Left cardiac atrium (tissue), 4 donors: ENCODE results near the gene FAM32A. TPM values are rescaled to one million over a fixed set of nuclear protein-coding genes. Genes with fewer than 3 reads are reported as not detected.

Source experiments
- ATAC-seq, 2 donors: fragments of 200-7000 bp; cut with Tn5 transposase; one replicate each; pipeline ENCODE4 v1.9.1; 2020; ENCODE audit warnings: mild to moderate bottlenecking in 2 of 2, moderate library complexity in 2 of 2
- DNase-seq: peaks from one replicate; pipeline ENCODE4 v3.0.0-alpha.2; 2020
- intact Hi-C, 2 donors: fragments of 100-400 bp; cut with DNase I; formaldehyde crosslinking; loops; one replicate each; pipeline versions ENCODE4 v1.14.1 to v1.15.1; 2022 to 2023
- long read RNA-seq: library from polyadenylated mRNA; unstranded; transcript quantifications from one replicate; pipeline ENCODE4 v2.0.0, GENCODE V29; 2021
- total RNA-seq, 2 donors: library from RNA; stranded (reverse); fragmentation: NEBNext Ultra II Directional; extraction: Animal tissue kit (Norgen Biotek cat#: 25700); gene quantifications; one replicate each; pipeline ENCODE4 v1.2.1, GENCODE V29; 2021
- donor health status: DM: no; HTN: yes; CAD: no.
- donor health status: DM: no; HTN: yes; CAD: no; lungs with severe emphysema.
- donor health status: DM: yes; HTN: yes; CAD: no.
- donor health status: Dilated cardiomyopathy.

The FAM32A gene
- 10 to 100 TPM; 41.3 to 44.1 TPM for total RNA-seq
- long read RNA-seq, transcript FAM32A-205 (3 exons, 1,168 nt), result minor isoform, 20 of 79 reads
- long read RNA-seq, transcript FAM32A-201 (4 exons, 1,455 nt), result major isoform, 58 of 79 reads
- long read RNA-seq, partial matches to known transcripts, result 0 of 79 reads
- long read RNA-seq, other reads (novel, unspliced or antisense), result 1 of 79 reads

DNA sequence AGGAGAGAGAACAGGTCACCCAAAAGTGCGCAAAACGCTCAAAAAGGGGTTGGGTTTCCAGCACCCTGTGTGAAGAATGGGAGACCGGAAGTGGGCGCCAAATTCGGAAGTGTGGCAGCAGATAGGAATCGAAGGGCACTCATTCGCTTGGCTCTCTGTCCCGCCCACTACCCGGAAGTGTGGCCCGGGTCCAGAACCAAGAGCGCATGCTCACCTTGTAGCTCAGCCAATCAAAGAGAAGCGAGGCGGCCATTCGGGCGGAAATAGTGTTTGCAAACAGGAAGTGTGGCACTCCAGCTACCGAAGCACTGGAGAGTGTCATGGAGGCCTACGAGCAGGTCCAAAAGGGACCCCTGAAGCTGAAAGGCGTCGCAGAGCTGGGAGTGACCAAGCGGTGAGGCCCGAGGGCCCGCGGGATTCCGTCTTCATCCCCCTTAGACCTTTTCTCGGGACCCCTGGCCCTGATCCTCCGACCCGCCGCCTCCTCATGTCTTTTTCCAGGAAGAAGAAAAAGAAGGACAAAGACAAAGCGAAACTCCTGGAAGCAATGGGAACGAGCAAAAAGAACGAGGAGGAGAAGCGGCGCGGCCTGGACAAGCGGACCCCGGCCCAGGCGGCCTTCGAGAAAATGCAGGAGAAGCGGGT, at the start of gene FAM32A:
Gene FAM32A (plus strand): TSS at position 288 of the 645 bp plus-strand sequence. CDS start 33 bp downstream, at position 321.
- peak; percentile 99 for DNase-seq
- peak; percentile 98 for ATAC-seq
- intact Hi-C loops, result loop anchor here in 1 of 2 donors (10.0 kb wide), 1 partner anchor 70 kb away; the partner anchor contains the start of gene RAB8A

DNA sequence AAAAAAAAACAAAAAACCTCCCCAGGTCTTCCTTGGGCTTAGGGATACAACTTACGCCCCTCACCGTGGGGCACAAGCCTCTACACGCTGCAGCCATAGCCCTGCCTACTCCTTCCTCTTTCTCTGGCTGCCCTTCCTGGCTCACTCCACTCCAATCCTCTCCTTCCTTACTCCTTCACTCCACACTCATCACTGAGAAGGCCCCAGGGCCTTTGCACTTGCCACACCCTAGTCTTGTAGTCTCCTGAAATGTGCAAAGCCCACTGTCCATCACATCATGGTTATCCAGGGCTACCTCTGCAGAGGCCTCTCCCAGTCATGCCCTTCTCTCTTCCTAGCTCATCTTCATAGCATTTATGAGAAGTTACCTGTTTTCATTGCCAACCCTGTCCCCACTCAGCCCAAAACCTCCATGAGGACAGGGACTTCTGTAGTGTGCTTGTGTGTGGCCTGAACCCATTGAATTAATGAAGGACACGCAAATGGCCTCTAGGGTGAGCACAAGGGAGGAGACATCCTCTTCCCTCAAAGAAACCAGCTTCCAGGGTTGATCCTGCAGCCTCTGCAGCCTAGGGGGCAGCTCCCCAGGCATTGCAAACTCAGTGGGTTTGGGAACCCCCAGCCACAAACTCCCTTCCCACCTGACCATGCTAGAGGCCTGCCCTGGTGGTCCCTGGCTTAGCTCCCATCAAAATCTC, 49.6 kb upstream of the FAM32A start:
- intact Hi-C loops, result no loop called here
- ATAC-seq (no peak), DNase-seq (no peak)

DNA sequence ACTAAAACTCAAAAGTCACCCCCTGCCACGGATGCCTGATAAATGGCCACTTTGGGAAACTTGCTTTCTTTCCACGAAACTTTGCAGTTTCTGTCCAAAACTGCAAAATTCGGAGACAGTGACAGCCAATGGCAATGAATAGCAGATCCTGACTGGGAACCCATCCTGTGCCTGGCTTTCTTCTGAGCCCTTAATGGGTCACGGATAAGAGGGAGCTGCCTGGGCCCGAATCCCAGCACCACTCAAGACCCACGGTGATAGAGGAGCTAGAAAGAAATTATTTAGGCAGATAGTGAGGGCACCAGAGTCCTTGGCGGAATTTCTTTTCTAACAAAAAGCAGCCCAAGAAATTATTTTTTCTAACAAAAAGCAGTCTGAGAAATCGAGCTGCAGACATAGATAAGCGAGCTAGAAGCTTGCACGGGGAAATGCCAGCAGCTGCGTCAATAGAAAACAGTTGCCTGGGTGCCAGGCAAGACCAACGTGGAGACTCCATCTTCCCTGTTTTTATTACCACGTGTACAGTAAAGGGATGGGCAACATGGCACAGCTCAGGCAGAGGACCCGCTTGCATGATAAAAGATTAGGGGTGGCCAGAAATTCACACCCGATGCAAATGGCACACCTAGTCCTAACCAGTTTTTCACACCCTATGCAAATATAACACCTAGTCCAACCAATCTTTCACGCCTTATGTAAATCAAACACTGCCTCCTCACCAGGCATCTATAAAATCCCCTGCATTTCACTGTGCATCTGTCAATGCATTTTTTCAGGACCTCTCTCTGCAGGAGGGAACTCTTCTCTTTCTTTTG, 48.8 kb upstream of the FAM32A start:
- DNase-seq (no peak), ATAC-seq (no peak)
- intact Hi-C loops, result no loop called here

DNA sequence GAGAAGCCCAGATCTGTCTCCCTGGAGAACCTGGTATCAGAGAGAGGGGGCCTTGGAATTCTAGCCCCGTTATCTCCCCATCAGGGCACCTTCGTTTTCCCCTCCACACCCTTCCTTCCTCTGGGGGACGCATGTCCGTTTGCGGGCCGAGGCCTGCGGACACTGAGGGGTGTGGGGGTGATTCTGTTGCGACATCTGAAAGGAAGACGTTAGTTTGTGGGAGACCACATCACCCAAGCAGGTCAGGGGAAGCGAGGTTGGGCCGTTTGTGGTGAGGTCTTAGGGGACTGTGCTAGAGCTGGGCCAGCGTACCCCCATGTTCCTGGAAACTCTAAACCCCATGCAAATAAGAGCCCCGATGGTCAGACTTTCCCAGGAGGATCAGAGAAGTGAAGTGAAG, 45.5 kb upstream of the FAM32A start:
- no peak for DNase-seq
- no peak for ATAC-seq
- intact Hi-C loops, result no loop called here

DNA sequence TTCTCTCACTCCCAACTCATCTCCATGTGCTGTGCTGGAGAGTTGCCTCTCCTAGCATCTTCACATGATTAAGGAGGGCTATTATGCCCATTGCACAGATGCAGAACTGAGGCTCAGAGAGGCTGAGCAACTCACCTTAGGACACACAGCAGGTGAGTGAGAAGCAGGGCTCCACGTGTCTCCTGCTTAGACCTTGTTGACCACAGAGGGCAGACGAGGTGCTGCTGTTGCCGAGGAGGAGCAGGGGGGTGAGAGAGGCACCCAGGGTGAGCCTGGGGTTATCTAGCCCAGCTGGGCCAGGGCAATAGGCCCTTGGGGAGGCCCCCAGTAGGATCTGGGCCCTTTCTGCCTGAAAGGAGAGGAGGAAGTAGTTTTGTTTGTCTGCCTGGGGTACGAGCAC, 44.2 kb upstream of the FAM32A start:
- ATAC-seq (no peak), DNase-seq (no peak)
- intact Hi-C loops, result no loop called here

DNA sequence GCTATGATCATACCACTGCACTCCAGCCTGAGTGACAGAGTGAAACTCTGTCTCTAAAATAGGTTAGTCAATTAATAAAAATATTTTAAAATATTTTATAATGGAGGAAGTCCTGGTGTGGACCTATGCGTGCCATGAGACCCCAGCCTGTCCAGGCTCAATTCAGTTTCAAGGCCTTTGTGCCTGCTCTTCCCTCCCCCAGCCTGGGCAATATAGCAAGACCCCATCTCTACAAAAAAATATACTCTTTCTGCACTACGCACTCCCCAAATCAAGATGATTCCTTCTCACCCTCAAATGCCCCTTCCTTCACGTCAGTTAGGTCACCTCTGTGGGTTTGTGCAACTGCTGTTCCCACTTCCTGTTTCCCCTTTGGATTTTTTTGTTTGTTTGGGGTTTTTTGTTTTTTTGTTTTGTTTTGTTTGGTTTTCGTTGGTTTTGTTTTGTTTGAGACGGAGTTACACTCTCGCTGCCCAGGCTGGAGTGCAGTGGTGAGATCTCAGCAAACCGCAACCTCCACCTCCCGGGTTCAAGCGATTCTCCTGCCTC, 43.1 kb upstream of the FAM32A start:
- DNase-seq (no peak), ATAC-seq (no peak)
- intact Hi-C loops, result no loop called here

DNA sequence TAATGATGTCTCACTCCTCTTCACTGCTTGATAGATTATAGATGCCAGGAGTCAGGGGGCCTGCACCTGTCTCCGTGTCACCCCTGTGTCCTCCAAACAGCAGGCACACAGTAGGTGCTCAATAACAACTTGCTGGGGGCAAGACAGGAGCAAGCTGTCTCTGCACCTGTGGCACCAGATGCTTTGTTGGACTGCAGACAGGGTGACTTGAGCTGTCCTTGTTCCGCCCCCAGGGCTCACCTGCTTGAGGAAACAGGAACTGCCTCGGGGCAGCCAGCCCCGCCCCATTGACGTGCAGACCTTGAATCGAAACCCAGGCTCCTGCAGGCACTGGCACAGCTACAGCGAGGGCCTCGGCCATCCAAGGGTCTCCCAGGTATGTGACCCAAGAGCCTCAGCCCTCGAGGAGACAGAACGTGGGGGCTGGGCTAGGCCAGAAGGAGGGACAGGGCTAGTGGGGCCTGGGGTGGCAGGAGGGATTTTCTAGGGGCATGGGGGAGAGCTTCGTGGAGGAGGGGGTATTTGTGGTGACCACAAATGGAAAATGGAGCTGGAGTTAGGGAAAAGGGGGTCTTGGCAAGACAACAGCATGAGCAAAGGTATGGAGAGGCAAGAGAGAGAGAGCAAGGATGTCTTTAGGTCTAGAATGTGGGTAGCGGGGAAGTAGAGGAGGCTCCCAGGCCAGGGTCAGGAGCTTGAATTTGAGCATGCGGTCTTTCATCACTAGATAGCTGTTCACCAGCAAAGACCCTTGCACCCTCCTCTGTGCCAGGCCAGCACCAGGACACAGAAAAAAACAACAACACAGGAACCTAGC, 41.6 kb upstream of the FAM32A start, which contains the start of gene HSH2D:
Gene HSH2D (plus strand): TSS at position 287 of the 817 bp plus-strand sequence. CDS start 5,066 bp downstream, outside the sequence.
- peak; percentile 52 to 55 for ATAC-seq
- intact Hi-C loops, result no loop called here
- DNase-seq, result peak; percentile 45

DNA sequence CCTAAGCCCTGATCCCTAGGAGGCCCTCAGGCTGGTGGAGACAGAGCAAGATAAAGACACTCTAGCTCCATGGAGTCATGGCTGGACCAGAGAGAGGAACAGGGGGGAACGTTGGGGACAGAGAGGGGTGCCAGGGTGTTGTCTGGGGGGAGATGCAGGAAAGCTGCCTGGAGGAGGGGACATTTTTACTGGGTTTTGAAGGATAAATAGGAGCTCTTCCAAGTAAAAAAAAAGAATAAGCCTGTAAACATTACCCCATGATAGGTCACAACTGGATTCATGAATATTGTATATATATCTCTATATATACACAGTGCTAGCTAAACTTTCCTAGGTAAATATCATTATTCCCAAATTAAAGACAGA, 41.0 kb upstream of the FAM32A start:
- intact Hi-C loops, result no loop called here
- DNase-seq, result no peak
- no peak for ATAC-seq

DNA sequence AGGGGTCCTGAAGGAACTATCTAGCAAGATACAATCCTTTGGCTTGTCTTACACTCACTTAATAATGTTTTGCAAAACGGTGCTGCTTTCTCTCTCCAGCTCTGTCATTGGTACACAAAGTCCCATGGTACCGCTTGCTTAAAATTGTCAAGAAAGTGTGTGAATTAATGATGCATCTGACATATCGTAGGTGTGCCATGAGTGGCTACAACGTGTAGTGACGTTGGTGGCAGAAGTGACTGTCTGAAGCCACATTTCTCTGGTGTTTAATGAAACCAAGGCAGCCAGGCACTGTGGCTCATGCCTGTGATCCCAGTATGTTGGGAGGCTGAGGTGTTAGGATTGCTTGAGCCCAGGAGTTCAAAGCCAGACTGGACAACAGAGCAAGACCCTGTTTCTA, 39.1 kb upstream of the FAM32A start:
- DNase-seq (no peak), ATAC-seq (no peak)
- intact Hi-C loops, result no loop called here

DNA sequence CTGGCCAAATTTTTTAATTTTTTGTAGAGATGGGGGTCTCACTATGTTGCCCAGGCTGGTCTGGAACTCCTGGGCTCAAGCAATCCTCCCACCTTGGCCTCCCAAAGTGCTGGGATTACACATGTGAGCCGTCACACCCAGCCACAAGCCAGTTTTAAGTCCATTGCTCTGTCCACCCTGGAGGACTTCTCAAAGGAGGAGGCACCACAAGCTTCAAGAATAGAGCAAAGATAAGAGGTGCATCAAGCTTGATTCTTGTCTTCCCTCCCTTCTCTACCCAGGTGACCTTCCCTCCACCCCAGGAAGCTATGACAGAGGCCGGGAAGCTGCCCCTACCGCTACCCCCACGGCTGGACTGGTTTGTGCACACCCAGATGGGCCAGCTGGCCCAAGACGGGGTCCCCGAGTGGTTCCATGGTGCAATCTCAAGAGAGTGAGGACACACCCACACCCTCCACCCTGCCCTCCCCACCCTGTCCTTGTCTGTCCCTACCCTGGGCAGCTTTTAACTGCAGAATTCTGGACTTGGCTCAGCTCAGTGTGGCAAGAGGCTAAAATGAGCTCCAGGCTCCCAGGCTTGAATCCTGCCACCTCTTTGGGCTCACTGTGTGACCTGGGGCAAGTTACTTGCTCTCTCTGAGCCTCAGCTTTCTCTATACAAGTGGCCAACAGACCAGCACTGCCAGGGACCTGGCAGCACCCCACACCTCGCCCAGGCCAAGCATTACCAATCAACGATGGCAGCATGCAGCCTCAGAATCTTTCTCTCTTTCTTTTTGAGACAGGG, 36.6 kb upstream of the FAM32A start:
- ATAC-seq (no peak), DNase-seq (no peak)
- intact Hi-C loops, result no loop called here

DNA sequence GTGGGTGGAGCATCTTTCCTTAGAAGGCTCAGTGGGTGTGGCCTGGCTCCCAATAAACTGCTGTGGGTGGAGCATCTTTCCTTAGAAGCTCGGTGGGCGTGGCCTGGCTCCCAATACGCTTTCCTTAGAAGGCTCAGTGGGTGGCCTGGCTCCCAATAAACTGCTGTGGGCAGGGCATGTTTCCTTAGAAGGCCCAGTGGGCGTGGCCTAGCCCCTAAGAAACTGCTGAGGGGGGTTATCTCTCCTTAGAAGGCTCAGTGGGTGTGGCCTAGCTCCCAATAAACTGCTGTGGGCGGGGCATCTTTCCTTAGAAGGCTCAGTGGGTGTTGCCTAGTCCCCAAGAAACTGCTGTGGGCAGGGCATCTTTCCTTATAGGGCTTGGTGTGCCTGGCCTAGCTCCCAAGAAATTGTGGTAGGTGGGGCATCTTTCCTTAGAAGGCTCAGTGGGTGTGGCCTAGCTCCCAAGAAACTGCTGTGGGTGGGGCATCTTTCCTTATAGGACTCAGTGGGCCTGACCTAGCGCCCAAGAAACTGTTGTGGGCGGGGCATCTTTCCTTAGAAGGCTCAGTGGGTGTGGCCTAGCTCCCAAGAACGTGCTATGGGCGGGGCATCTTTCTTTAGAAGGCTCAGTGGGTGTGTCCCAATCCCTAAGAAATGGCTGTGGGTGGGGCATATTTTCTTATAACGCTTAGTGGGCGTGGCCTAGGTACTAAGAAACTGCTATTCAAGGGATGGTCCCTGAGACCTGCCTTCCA, 31.5 kb upstream of the FAM32A start:
- no peak for DNase-seq
- intact Hi-C loops, result no loop called here
- no peak for ATAC-seq

DNA sequence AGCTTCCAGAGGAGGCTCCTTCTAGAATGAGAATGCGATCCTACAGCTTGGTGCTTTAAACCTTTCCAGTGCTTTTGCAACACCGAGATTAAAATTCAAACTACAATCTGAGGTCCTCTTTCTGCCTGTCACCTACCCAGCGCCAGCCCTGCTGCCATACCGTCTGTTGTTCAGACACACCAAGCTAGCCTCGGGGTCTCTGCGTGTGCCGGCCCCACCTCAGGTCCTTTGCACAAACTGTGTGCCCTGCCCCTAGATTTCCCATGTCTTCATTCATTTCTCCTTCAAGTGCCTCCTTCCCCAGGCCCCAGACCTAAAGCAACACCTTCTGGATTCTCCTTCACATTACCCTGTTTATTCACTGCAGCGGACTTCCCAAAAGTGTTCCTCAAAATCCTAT, 30.7 kb upstream of the FAM32A start:
- intact Hi-C loops, result no loop called here
- ATAC-seq, result no peak
- no peak for DNase-seq

DNA sequence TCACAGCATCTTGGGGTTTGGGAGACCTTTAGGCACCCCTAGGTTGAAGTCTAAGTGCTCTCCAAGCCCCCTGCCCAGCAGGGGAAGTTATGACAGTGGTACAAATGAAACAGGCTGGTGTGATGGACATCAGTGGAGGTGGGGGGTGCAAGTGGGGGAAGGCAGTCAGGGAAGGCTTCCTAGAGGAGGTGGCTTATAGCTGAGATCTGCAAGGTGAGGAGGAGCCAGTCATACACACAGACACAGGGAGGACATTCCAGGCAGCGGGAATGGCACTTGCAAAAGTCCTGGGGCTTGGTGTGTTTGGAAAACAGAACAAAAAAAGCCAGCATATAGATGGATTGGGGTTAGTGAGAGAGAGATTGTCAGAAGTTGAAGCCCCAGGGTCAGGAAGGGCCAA, 30.1 kb upstream of the FAM32A start:
- intact Hi-C loops, result no loop called here
- DNase-seq, result no peak
- ATAC-seq, result no peak

DNA sequence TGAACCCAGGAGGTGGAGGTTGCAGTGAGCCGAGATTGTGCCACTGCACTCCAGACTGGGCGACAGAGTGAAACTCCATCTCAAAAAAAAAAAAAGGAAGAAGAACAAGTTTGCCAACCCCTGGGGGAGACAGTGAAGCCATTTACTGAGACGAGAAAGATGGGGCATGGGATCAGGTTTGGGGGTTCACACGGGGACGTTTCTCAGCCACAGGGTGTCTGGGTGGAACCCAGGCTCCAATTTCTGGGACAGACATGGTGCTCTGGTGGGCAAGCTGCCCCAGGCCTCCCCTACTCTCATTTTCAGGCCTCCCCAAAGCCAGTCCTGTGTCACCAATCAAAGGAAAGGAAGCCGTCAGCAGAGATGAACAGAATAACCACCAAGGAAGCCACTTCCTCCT, 28.3 kb upstream of the FAM32A start:
- ATAC-seq, result no peak
- no peak for DNase-seq
- intact Hi-C loops, result no loop called here

DNA sequence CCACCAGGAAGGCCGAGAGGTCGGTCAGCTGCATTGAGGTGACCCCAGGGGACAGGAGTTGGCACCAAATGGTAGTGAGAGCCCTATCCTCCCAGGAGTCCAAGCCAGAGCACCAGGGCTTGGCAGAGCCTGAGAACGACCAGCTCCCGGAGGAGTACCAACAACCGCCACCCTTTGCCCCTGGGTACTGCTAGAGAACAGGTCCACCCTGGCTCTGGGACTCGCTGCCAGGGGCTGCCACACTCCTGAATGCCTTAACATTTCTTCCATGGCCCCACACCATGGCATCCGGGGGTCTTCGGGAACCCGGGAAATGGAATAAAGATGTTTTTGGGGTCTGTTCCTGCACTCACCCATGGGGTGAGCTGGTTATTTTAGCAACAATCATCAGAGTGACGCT, 27.6 kb upstream of the FAM32A start:
- ATAC-seq (no peak), DNase-seq (no peak)
- intact Hi-C loops, result no loop called here

DNA sequence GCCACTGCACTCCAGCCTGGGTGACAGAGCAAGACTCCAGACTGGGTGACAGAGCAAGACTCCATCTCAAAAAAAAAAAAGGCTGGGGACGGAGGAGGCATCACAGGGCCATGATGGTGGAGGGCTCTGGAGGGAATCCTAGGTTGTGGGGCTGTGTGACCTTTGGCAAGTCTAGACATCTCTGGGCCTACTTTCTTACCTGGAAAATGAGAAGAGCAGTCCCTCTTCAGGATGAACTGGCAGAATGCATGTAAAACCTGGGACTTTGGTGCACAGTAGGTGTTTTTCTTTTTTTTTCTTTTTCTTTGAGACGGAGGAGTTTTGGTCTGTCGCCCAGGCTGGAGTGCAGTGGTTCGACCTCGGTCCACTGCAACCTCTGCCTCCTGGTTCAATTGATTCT, 25.6 kb upstream of the FAM32A start:
- DNase-seq (no peak), ATAC-seq (no peak)
- intact Hi-C loops, result no loop called here

DNA sequence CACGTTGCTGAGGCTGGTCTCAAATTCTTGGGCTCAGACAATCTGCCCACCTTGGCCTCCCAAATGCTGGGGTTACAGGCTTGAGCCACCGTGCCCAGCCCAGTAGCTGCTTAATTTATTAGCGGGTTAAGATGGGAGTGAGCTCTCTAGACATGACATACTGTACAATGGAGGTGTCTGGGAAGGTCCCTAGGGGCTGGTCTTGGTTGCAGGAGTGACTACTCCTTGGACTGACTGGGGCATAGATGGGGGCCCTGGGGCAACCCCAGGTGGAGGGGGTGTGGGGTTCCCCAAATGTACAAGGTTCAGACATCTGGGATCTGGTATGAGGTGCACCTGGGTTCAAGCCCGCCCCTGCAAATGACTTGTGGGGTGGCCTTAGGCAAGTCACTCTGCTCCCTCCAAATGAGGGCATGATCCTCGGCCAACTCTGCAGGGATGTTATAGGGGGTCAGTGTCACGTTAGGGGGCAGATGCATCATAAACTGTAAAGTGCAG, 24.7 kb upstream of the FAM32A start:
- no peak for DNase-seq
- no peak for ATAC-seq
- intact Hi-C loops, result no loop called here
